ENCODE data around the gene DOK6.

DOK6 gene

DNA sequence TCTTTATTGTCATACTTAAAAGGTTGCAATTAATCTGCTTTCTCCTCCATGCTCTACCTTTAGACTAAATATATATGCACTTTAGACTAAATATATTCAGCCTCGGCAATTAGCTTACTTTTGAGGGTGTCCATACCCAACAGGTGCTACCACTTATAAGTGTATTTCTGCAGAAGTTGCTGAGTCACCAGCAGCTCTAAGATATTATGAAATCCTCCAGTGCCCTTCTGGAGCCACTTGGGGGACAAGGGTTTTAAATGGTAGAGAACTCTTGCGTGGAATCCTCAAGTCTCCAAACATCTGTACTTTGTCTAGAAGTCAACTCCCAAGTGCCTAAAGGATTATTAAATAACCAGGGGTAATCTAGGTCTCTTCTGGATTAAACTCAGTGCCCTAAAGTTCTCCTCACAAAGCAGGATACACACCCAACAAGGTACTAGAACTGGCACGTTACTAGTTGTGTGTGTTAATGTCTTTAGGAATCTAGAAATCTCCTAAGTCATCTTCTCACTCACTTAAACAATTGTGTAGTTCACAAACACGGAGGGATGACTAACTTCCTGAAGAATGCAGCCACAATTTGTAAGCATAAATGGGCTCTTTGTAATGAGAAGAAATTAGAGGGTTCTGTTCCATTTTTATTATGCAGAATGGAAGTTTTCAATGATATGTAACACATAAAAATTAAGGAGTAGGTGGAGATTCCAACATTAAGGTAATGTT lies 387.3 kb downstream of the DOK6 start:
- Histone ChIP-seq H3K4me3 (ENCODE audit: insufficient read depth, low read depth, low read length, poor library complexity, severe bottlenecking) (no peak overlapping the region), H3K27ac (ENCODE audit: insufficient read depth, low read length, poor library complexity, severe bottlenecking) (no peak overlapping the region), H3K36me3 (ENCODE audit: control insufficient read depth, insufficient read depth, low read length) (no peaks in the 10 kb centered on the region), H3K4me1 (ENCODE audit: control insufficient read depth, insufficient read depth, low read length, poor library complexity, severe bottlenecking) (no peaks in the 10 kb centered on the region), H3K9me3 (ENCODE audit: control insufficient read depth, low read length) (no peaks in the 10 kb centered on the region), H3K27me3 (replicated peaks; ENCODE audit: control insufficient read depth, insufficient read depth, low read length, poor library complexity, severe bottlenecking) (no peaks in the 10 kb centered on the region)
- no peak for DNase-seq

DNA sequence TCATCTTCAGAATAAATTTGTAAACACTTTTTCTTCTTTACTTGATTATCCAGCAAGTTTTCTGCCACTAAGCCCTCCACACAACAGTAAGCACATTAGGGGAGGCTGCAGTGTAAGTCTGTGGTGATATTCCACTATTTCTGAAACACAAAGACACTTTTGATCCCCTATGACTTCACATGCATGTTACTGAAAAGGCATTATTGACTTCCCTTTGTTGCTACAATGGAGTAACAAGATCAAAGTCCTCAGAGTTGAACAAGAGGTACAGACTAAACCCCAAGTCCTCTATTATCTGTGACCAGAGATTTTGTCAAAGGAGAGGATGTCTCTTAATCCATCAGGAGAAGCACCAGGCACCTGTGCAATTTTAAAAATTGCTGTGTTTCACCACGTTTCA lies 389.1 kb downstream of the DOK6 start:
- Histone ChIP-seq H3K27ac (ENCODE audit: insufficient read depth, low read length, poor library complexity, severe bottlenecking) (no peak overlapping the region), H3K27me3 (replicated peaks; ENCODE audit: control insufficient read depth, insufficient read depth, low read length, poor library complexity, severe bottlenecking) (no peaks in the 10 kb centered on the region), H3K4me3 (ENCODE audit: insufficient read depth, low read depth, low read length, poor library complexity, severe bottlenecking) (no peak overlapping the region), H3K4me1 (ENCODE audit: control insufficient read depth, insufficient read depth, low read length, poor library complexity, severe bottlenecking) (no peaks in the 10 kb centered on the region), H3K9me3 (ENCODE audit: control insufficient read depth, low read length) (no peaks in the 10 kb centered on the region), H3K36me3 (ENCODE audit: control insufficient read depth, insufficient read depth, low read length) (no peaks in the 10 kb centered on the region)
- no peak for DNase-seq

DNA sequence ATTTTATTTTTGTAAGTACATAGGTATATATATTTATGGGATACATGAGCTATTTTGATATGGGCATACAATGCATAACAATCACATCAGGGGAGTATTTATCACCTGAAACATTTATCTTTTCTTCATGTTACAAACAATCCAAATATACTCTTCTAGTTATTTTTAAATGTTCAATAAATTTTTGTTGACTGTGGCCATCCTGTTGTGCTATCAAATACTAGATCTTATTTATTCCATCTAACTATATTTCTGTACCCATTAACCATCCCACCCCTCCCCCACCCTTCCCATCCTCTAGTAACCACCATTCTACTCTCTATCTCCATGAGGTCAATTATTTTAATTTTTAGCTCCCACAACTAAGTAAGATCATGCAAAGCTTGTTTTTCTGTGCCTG lies 390.0 kb downstream of the DOK6 start:
- no peaks in the 10 kb centered on the region for H3K36me3 ChIP-seq (ENCODE audit: control insufficient read depth, insufficient read depth, low read length)

DNA sequence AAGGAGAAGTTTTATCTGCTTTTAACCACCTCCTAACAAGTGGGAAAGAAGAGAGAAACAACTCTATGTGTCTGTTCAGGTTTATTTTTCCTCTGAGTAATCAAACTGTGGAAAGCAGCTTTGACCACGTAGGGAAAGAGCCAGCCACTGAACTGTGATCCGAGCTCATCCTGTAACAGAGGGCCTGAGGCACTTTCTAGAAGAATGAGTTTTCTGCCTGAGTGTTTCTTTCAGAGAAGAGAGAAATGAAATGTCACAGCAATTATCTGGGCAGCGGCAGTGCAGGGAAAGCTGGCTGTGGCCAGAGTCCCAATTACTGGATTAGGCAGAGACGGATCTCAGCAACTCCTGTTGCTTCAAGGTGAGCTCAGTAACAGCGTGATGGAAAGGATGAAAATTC lies 395.1 kb downstream of the DOK6 start:
- H3K9me3 ChIP-seq (ENCODE audit: control insufficient read depth, low read length), result no peaks in the 10 kb centered on the region
- H3K36me3 ChIP-seq (ENCODE audit: control insufficient read depth, insufficient read depth, low read length), result no peaks in the 10 kb centered on the region
- H3K4me1 ChIP-seq (ENCODE audit: control insufficient read depth, insufficient read depth, low read length, poor library complexity, severe bottlenecking), result no peaks in the 10 kb centered on the region
- no peaks in the 10 kb centered on the region for H3K27me3 ChIP-seq (replicated peaks; ENCODE audit: control insufficient read depth, insufficient read depth, low read length, poor library complexity, severe bottlenecking)
- H3K4me3 ChIP-seq (ENCODE audit: insufficient read depth, low read depth, low read length, poor library complexity, severe bottlenecking), result no peak overlapping the region
- DNase-seq, result no peak
- H3K27ac ChIP-seq (ENCODE audit: insufficient read depth, low read length, poor library complexity, severe bottlenecking), result no peak overlapping the region

More for the DNA sequence above, 390.0 kb downstream of the DOK6 start:
- no peaks in the 10 kb centered on the region for H3K4me1 ChIP-seq (ENCODE audit: control insufficient read depth, insufficient read depth, low read length, poor library complexity, severe bottlenecking)
- H3K27me3 ChIP-seq (replicated peaks; ENCODE audit: control insufficient read depth, insufficient read depth, low read length, poor library complexity, severe bottlenecking), result no peaks in the 10 kb centered on the region
- H3K27ac ChIP-seq (ENCODE audit: insufficient read depth, low read length, poor library complexity, severe bottlenecking), result no peak overlapping the region
- H3K9me3 ChIP-seq (ENCODE audit: control insufficient read depth, low read length), result no peaks in the 10 kb centered on the region
- no peak overlapping the region for H3K4me3 ChIP-seq (ENCODE audit: insufficient read depth, low read depth, low read length, poor library complexity, severe bottlenecking)
- no peak for DNase-seq

DNA sequence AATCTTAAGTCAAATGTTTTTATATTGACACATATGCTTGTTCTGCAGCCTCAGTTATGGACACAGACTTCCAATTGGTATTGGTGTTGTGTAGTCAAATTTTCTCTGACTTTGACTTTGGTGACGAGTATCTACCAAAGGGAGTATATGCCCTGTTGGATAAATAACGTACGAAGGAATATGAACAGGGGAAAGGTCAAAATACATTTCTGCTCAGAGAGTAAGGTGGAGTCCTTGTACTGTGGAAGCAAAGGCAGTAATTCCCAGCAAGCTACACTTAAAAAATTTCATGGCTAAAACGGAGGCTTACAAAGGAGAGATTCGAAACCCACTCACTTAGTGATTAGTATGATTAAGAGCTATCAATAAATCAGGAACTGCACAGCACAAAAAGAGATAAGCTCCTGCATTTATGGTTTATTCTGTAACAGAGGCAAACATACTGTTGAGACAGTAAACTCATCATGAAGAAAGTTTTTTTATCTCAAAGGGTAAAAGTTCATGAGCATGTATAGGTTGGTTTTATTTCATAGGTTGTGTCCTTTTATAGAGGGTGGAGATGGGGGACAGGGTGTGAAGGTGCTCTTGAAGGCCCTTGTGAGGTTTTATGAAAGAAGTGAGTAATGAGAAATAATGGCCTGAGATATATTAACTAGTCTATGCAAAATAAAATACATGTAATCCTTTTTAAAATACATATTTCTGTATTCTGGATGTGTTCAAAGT lies 404.3 kb downstream of the DOK6 start:
- Histone ChIP-seq H3K4me3 (ENCODE audit: insufficient read depth, low read depth, low read length, poor library complexity, severe bottlenecking) (no peak overlapping the region), H3K36me3 (ENCODE audit: control insufficient read depth, insufficient read depth, low read length) (no peaks in the 10 kb centered on the region), H3K27me3 (replicated peaks; ENCODE audit: control insufficient read depth, insufficient read depth, low read length, poor library complexity, severe bottlenecking) (no peaks in the 10 kb centered on the region), H3K4me1 (ENCODE audit: control insufficient read depth, insufficient read depth, low read length, poor library complexity, severe bottlenecking) (no peaks in the 10 kb centered on the region), H3K27ac (ENCODE audit: insufficient read depth, low read length, poor library complexity, severe bottlenecking) (no peak overlapping the region), H3K9me3 (ENCODE audit: control insufficient read depth, low read length) (no peaks in the 10 kb centered on the region)
- DNase-seq, result no peak

DNA sequence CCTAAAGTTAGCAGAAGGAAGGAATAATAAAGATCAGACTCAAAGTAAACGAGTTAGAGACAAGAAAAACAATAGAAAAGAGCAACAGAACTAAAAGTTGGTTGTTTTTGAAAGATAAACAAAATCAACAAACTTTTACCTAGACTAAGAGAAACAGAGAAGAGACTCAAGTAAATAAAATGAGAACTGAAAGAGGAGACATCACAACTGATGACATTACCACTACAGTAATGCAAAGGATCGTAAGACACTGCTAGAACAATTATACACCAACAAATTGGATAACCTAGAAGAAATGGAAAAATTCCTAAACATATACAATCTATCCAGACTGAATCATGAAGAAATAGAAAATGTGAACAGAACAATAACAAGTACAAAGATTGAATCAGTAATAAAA lies 407.7 kb downstream of the DOK6 start:
- Histone ChIP-seq H3K4me3 (ENCODE audit: insufficient read depth, low read depth, low read length, poor library complexity, severe bottlenecking) (no peak overlapping the region), H3K4me1 (ENCODE audit: control insufficient read depth, insufficient read depth, low read length, poor library complexity, severe bottlenecking) (no peaks in the 10 kb centered on the region), H3K27me3 (replicated peaks; ENCODE audit: control insufficient read depth, insufficient read depth, low read length, poor library complexity, severe bottlenecking) (no peaks in the 10 kb centered on the region), H3K36me3 (ENCODE audit: control insufficient read depth, insufficient read depth, low read length) (no peaks in the 10 kb centered on the region), H3K9me3 (ENCODE audit: control insufficient read depth, low read length) (no peaks in the 10 kb centered on the region), H3K27ac (ENCODE audit: insufficient read depth, low read length, poor library complexity, severe bottlenecking) (no peak overlapping the region)
- DNase-seq, result no peak

DNA sequence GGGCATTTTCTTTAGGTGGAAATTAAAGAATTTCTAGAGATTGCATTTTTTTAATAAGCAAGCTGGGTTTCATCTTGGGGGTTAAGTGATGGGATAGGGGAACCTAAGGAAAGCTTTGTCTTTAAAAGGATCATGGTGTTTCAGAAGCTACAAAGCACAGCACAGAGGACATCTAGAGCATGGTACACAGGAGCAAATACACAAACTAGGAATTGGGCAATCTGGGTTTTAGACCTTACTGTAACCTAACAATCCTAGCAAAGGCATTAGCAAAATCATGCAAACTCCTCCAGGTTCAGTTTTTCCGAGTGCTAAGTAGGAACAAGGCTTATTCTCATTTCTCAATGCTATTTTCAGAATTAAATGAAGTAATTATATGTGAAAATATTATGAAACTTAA lies 412.9 kb downstream of the DOK6 start:
- H3K36me3 ChIP-seq (ENCODE audit: control insufficient read depth, insufficient read depth, low read length), result no peaks in the 10 kb centered on the region
- DNase-seq, result no peak
- H3K4me3 ChIP-seq (ENCODE audit: insufficient read depth, low read depth, low read length, poor library complexity, severe bottlenecking), result no peak overlapping the region
- no peaks in the 10 kb centered on the region for H3K9me3 ChIP-seq (ENCODE audit: control insufficient read depth, low read length)
- no peaks in the 10 kb centered on the region for H3K4me1 ChIP-seq (ENCODE audit: control insufficient read depth, insufficient read depth, low read length, poor library complexity, severe bottlenecking)
- no peak overlapping the region for H3K27ac ChIP-seq (ENCODE audit: insufficient read depth, low read length, poor library complexity, severe bottlenecking)
- H3K27me3 ChIP-seq (replicated peaks; ENCODE audit: control insufficient read depth, insufficient read depth, low read length, poor library complexity, severe bottlenecking), result no peaks in the 10 kb centered on the region

DNA sequence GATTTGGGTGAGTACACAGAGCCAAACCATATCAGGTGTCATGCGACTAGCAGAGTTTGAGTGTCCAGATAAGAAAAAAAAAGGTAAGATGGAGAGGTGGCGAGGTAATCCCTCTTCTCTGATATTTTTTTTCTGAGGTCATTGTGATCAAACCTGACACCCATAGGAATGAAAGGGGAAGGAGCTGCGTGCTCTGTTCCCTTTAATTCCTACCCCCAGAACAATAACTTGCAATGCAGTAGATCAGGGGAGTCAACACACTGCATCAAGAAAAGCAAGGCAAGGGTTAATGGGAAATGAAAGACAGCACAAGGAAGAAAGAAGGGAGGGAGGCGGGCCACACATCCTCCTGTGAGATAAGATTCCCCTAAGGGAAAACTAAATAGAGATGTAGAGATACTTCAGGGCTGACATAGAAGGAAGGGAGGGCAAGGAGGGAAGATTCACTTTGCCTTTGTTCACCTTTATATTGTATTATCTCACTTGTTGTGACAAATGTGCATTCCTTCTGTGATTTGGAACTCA lies 414.2 kb downstream of the DOK6 start:
- Histone ChIP-seq H3K27ac (ENCODE audit: insufficient read depth, low read length, poor library complexity, severe bottlenecking) (no peak overlapping the region), H3K4me3 (ENCODE audit: insufficient read depth, low read depth, low read length, poor library complexity, severe bottlenecking) (no peak overlapping the region), H3K36me3 (ENCODE audit: control insufficient read depth, insufficient read depth, low read length) (no peaks in the 10 kb centered on the region), H3K9me3 (ENCODE audit: control insufficient read depth, low read length) (no peaks in the 10 kb centered on the region), H3K4me1 (ENCODE audit: control insufficient read depth, insufficient read depth, low read length, poor library complexity, severe bottlenecking) (no peaks in the 10 kb centered on the region), H3K27me3 (replicated peaks; ENCODE audit: control insufficient read depth, insufficient read depth, low read length, poor library complexity, severe bottlenecking) (no peaks in the 10 kb centered on the region)
- no peak for DNase-seq

DNA sequence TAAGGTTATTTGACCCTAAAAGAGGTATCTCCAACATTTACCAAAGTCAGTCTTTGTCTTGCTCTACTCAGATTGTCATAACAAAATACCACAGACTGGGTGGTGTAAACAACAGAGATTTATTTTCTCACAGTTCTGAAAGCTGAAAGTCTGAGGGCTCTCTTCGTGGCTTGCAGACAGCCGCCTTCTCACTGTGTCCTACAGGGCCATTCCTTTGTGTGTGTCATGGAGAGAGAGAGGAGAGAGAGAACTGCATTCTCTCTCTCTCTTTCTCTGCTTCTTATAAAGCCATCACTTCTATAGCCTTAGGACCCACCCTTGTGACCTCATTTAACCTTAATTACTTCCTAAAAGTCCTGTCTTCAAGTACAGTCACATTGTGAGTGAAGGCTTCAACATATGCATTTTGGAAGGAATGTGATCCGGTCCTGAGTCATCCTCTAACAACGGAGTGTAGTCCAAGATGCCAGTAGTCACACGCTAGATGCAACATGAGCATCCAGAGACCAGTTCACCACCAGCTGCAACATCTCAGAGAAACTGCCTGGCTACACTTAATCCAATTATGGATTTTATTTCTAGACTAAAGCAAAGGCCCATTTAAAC lies 416.8 kb downstream of the DOK6 start:
- no peak overlapping the region for H3K27ac ChIP-seq (ENCODE audit: insufficient read depth, low read length, poor library complexity, severe bottlenecking)
- no peak overlapping the region for H3K4me3 ChIP-seq (ENCODE audit: insufficient read depth, low read depth, low read length, poor library complexity, severe bottlenecking)
- no peaks in the 10 kb centered on the region for H3K27me3 ChIP-seq (replicated peaks; ENCODE audit: control insufficient read depth, insufficient read depth, low read length, poor library complexity, severe bottlenecking)
- H3K4me1 ChIP-seq (ENCODE audit: control insufficient read depth, insufficient read depth, low read length, poor library complexity, severe bottlenecking), result no peaks in the 10 kb centered on the region
- no peaks in the 10 kb centered on the region for H3K36me3 ChIP-seq (ENCODE audit: control insufficient read depth, insufficient read depth, low read length)
- no peak for DNase-seq
- H3K9me3 ChIP-seq (ENCODE audit: control insufficient read depth, low read length), result no peaks in the 10 kb centered on the region

DNA sequence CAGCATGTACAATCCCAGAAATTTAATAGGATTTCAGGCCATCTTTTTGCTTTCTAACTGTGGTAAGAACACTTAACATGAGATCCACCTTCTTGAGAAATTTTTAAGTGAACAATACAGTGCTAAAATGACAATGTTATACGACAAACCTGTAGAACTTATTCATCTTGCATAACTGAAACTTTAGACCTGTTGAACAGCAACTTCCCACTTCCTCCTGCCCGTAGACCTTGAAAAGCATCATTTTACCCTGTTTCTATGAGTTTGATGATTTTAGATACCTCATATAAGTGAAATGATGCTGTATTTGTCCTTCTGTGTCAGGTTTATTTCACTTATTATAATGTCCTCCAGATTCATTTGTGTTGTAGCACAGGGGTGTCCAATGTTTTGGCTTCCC lies 418.8 kb downstream of the DOK6 start:
- Histone ChIP-seq H3K4me3 (ENCODE audit: insufficient read depth, low read depth, low read length, poor library complexity, severe bottlenecking) (no peak overlapping the region), H3K9me3 (ENCODE audit: control insufficient read depth, low read length) (no peaks in the 10 kb centered on the region), H3K27ac (ENCODE audit: insufficient read depth, low read length, poor library complexity, severe bottlenecking) (no peak overlapping the region), H3K36me3 (ENCODE audit: control insufficient read depth, insufficient read depth, low read length) (peaks cover 5% of the 10 kb centered on the region), H3K4me1 (ENCODE audit: control insufficient read depth, insufficient read depth, low read length, poor library complexity, severe bottlenecking) (no peaks in the 10 kb centered on the region), H3K27me3 (replicated peaks; ENCODE audit: control insufficient read depth, insufficient read depth, low read length, poor library complexity, severe bottlenecking) (no peaks in the 10 kb centered on the region)
- no peak for DNase-seq
